CD4-positive, alpha-beta memory T cell (primary cell): ENCODE results near the gene HABP2. TPM values are rescaled to one million over a fixed set of nuclear protein-coding genes. Genes with fewer than 3 reads are reported as not detected.

Experiments
- CTCF ChIA-PET: fragments of 350-600 bp; sonication (Branson Sonifier 250); formaldehyde crosslinking; loops from one replicate; lab custom pipeline; 2021; ENCODE audit warnings: inconsistent platforms; ENCODE audit not compliant: partially characterized antibody; lab: Charles Lee
- POLR2A ChIA-PET: fragments of 350-600 bp; sonication (Branson Sonifier 250); formaldehyde crosslinking; loops from one replicate; lab custom pipeline; 2021; ENCODE audit not compliant: partially characterized antibody; lab: Charles Lee
- DNase-seq, 5 donors: peaks; one replicate each; pipeline versions ENCODE4 v3.0.0 to v3.0.0-alpha.2; 2020 to 2022; ENCODE audit warnings: mixed read lengths in 1 of 5
- H3K27ac ChIP-seq: one replicate; pipeline ENCODE4 v1.7.0; 2013; ENCODE audit warnings: low read depth, low read length
- H3K27me3 ChIP-seq: 2 replicates; pipeline ENCODE4 v1.7.0; 2013; ENCODE audit warnings: mild to moderate bottlenecking, low read length, moderate library complexity; ENCODE audit not compliant: insufficient read depth
- H3K36me3 ChIP-seq: 2 replicates; pipeline ENCODE4 v1.7.0; 2013; ENCODE audit warnings: mild to moderate bottlenecking, low read length, moderate library complexity; ENCODE audit not compliant: insufficient read depth
- H3K4me1 ChIP-seq: 2 replicates; pipeline ENCODE4 v1.7.0; 2013; ENCODE audit warnings: mild to moderate bottlenecking, low read length, moderate library complexity; ENCODE audit not compliant: insufficient read depth
- H3K4me3 ChIP-seq, 2 donors: one replicate each; pipeline ENCODE4 v1.7.0; 2013; ENCODE audit warnings: low read length in 2 of 2, mild to moderate bottlenecking in 1 of 2
- H3K9me3 ChIP-seq, 2 donors: one replicate each; pipeline ENCODE4 v1.7.0; 2013; ENCODE audit warnings: low read length in 2 of 2, control low read depth in 1 of 2; ENCODE audit not compliant: control insufficient read depth in 1 of 2
- H3K27ac Mint-ChIP-seq, 7 donors: one replicate each; pipeline ENCODE4 v1.8.0; 2020 to 2021; ENCODE audit warnings: mixed read lengths in 7 of 7, mild to moderate bottlenecking in 6 of 7, inconsistent platforms in 3 of 7, moderate library complexity in 3 of 7
- H3K27me3 Mint-ChIP-seq, 2 donors: one replicate each; pipeline ENCODE4 v1.8.0; 2020 to 2021; ENCODE audit warnings: mixed read lengths in 2 of 2
- H3K36me3 Mint-ChIP-seq, 2 donors: one replicate each; pipeline ENCODE4 v1.8.0; 2020 to 2021; ENCODE audit warnings: mixed read lengths in 2 of 2, inconsistent platforms in 1 of 2, mild to moderate bottlenecking in 1 of 2
- H3K4me1 Mint-ChIP-seq, 4 donors: one replicate each; pipeline ENCODE4 v1.8.0; 2020 to 2021; ENCODE audit warnings: mixed read lengths in 4 of 4, mild to moderate bottlenecking in 1 of 4
- H3K4me3 Mint-ChIP-seq, 8 donors: one replicate each; pipeline ENCODE4 v1.8.0; 2020 to 2021; ENCODE audit warnings: mixed read lengths in 8 of 8, mild to moderate bottlenecking in 7 of 8, moderate library complexity in 6 of 8, inconsistent platforms in 3 of 8
- H3K9me3 Mint-ChIP-seq, 8 donors: one replicate each; pipeline ENCODE4 v1.8.0; 2020 to 2021; ENCODE audit warnings: mixed read lengths in 8 of 8, mild to moderate bottlenecking in 5 of 8, inconsistent platforms in 3 of 8, moderate library complexity in 1 of 8
- intact Hi-C: fragments of 100-400 bp; cut with micrococcal nuclease; formaldehyde crosslinking; loops from one replicate; pipeline ENCODE4 v1.15.1; 2023
- polyA plus RNA-seq, 2 donors: library from polyadenylated mRNA; unstranded; fragments of 300-500 nt; fragmentation: Illumina TruSeq; gene quantifications; one replicate each; pipeline ENCODE4 v1.2.3, GENCODE V29; 2021
- total RNA-seq, 2 experiments: library from RNA; stranded (reverse); gene quantifications; one replicate each; pipeline ENCODE4 v1.2.3, GENCODE V29; 2021

Gene HABP2
- total and polyA plus RNA-seq, 4 experiments from 2014 or later = not detected

DNA sequence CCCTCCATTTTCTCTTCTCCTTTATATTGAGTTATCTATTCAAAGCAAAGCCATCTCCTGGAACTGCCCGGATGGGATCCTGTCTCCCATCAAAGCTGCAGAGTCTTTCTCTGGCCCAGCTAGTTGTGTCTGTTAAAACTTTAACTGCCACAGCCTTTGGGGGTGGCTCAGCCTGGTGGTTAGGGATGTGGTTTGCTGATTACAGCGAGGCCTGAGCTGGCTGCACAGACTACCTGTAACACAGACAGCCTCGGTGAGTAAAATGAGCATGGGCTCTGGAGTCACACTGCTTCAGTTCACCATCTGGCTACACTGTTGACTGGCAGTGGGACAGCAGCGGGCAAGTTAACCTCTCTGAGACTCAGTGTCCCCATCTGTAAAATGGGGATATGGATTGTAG is 18.4 kb upstream of the HABP2 start:
- Mint-ChIP-seq H3K4me3 (no peak overlapping the region), H3K36me3 (no peaks in the 10 kb centered on the region), H3K27me3 (peaks cover 4 to 6% of the 10 kb centered on the region in 2 donors), H3K27ac (no peak overlapping the region), H3K9me3 (peaks cover 0 to 12% (median 0%) of the 10 kb centered on the region in 8 donors), H3K4me1 (no peaks in the 10 kb centered on the region)
- DNase-seq = no peak
- no peaks in the 10 kb centered on the region for H3K36me3 ChIP-seq
- no peaks in the 10 kb centered on the region for H3K4me1 ChIP-seq
- H3K27ac ChIP-seq = no peak overlapping the region
- ChIA-PET CTCF (interaction anchor here (1.0 kb wide), 1 partner anchor 8 kb away, joined by 4 read pairs; no protein-coding TSS in a partner anchor), POLR2A (no interaction called here)
- H3K4me3 ChIP-seq = no peak overlapping the region
- intact Hi-C loops = no loop called here
- H3K9me3 ChIP-seq = no peaks in the 10 kb centered on the region
- H3K27me3 ChIP-seq = no peaks in the 10 kb centered on the region

DNA sequence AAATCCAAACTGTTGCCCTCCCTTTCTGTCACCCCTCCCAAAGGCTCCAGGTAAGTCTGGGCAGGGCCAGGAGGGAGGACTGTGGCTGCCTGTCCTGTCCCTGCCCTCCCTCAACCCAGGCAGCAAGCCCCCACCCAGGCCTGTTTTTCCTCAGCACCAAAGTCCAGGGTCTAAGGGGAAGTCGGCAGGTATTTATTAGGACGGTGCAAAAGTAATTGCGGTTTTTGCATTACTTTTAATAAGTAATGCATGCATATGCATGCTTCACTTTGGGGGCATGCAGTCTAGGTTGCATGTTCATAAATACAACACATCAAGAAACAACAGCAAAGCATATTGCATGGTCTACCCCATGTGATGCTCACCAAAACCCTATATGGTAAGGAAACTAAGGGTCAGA is 15.2 kb upstream of the HABP2 start:
- ChIA-PET CTCF (no interaction called here), POLR2A (no interaction called here)
- no peak overlapping the region for H3K27ac ChIP-seq
- H3K27me3 Mint-ChIP-seq = peaks cover 1 to 12% of the 10 kb centered on the region in 2 donors
- H3K4me3 ChIP-seq = no peak overlapping the region
- no peaks in the 10 kb centered on the region for H3K36me3 Mint-ChIP-seq
- no peak for DNase-seq
- H3K9me3 ChIP-seq = no peaks in the 10 kb centered on the region
- peaks cover 0 to 12% (median 0%) of the 10 kb centered on the region in 8 donors for H3K9me3 Mint-ChIP-seq
- no peaks in the 10 kb centered on the region for H3K4me1 ChIP-seq
- H3K36me3 ChIP-seq = no peaks in the 10 kb centered on the region
- no peak overlapping the region for H3K27ac Mint-ChIP-seq
- no peak overlapping the region for H3K4me3 Mint-ChIP-seq
- intact Hi-C loops = no loop called here
- H3K4me1 Mint-ChIP-seq = no peaks in the 10 kb centered on the region
- no peaks in the 10 kb centered on the region for H3K27me3 ChIP-seq

- Mint-ChIP-seq H3K36me3 (no peaks in the 10 kb centered on the region), H3K9me3 (peaks cover 0 to 8% (median 0%) of the 10 kb centered on the region in 8 donors), H3K4me3 (no peak overlapping the region), H3K27ac (no peak overlapping the region), H3K27me3 (peaks cover 1 to 9% of the 10 kb centered on the region in 2 donors), H3K4me1 (no peaks in the 10 kb centered on the region)
- ChIA-PET POLR2A (no interaction called here), CTCF (no interaction called here)
- H3K4me1 ChIP-seq = no peaks in the 10 kb centered on the region
- intact Hi-C loops = no loop called here
- no peak overlapping the region for H3K27ac ChIP-seq
- no peaks in the 10 kb centered on the region for H3K36me3 ChIP-seq
- H3K4me3 ChIP-seq = no peak overlapping the region
- H3K9me3 ChIP-seq = no peaks in the 10 kb centered on the region
- no peak for DNase-seq
- no peaks in the 10 kb centered on the region for H3K27me3 ChIP-seq
Measured at GRCh38 chr10:113538151-113538550, 14.7 kb upstream of the HABP2 start.

DNA sequence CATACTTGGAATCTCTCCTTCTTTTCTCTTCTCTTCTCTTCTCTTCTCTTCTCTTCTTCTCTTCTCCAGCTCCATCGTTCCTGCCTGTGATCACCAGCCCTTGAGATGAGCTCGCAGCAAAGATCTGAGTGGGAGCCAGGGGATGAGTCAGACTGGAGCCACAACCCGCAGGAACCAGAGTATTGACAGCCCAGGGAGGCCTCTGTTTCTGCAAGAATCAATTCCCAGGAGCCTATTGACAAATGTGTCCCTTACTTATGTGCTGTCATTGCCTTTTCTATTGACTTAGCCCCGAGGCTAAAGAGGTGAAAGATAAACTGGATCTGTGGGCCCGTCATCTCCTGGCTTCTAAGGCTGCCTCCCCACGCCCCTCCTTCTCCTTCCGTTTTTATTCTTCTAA is 13.1 kb upstream of the HABP2 start:
- ChIA-PET CTCF (interaction anchor here (0.6 to 1.3 kb wide), 2 partner anchors 23 to 26 kb away, joined by 4 read pairs; no protein-coding TSS in a partner anchor), POLR2A (no interaction called here)
- intact Hi-C loops = no loop called here
- Histone ChIP-seq H3K4me1 (no peaks in the 10 kb centered on the region), H3K9me3 (no peaks in the 10 kb centered on the region), H3K27ac (no peak overlapping the region), H3K27me3 (no peaks in the 10 kb centered on the region), H3K4me3 (no peak overlapping the region), H3K36me3 (no peaks in the 10 kb centered on the region)
- Mint-ChIP-seq H3K36me3 (no peaks in the 10 kb centered on the region), H3K4me3 (no peak overlapping the region), H3K27ac (no peak overlapping the region), H3K27me3 (peaks cover 1 to 10% of the 10 kb centered on the region in 2 donors), H3K9me3 (peaks cover 0 to 7% (median 0%) of the 10 kb centered on the region in 8 donors), H3K4me1 (no peaks in the 10 kb centered on the region)
- no peak for DNase-seq

DNA sequence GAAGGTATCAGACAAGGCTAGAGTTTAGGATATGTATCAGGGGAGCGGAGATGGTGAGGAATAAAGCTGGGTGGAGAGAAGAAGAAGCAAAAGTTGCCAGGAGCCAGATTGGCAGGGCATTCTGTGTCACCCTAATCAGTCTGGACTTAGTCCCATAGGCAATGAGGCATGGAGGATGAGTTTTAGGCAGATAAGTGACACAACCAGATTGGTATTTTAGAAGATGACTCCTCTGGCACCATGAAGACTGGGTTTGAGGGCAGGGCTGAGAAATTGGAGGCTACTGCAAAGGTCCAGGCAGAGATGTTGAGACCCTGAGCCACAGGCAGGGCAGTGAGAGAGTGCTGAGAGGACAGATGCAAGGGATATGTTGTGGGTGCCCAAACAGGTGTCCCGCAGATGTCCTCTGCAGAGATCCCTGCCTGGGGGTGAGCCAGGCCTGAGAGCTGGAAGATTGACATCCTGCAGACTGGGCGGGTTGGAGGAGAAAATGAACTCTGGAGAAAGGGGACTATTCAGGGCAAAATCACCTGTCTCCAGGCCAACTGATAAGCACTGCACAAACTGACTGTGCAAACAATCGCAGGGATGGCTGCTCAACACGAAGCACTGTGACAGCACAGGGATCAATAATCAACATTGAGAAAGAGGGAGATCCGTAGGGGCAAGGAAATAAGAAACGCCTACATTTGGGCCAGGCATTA is 11.9 kb upstream of the HABP2 start:
- intact Hi-C loops = no loop called here
- Histone ChIP-seq H3K9me3 (no peaks in the 10 kb centered on the region), H3K27ac (no peak overlapping the region), H3K4me3 (no peak overlapping the region), H3K36me3 (no peaks in the 10 kb centered on the region), H3K27me3 (no peaks in the 10 kb centered on the region), H3K4me1 (no peaks in the 10 kb centered on the region)
- no peaks in the 10 kb centered on the region for H3K36me3 Mint-ChIP-seq
- peaks cover 0 to 8% of the 10 kb centered on the region in 2 donors for H3K27me3 Mint-ChIP-seq
- ChIA-PET CTCF (interaction anchor here (1.3 kb wide), 1 partner anchor 22 kb away, joined by 4 read pairs; no protein-coding TSS in a partner anchor), POLR2A (no interaction called here)
- no peaks in the 10 kb centered on the region for H3K4me1 Mint-ChIP-seq
- DNase-seq = no peak
- no peaks in the 10 kb centered on the region for H3K9me3 Mint-ChIP-seq
- no peak overlapping the region for H3K4me3 Mint-ChIP-seq
- peak overlapping the region in 1 of 7 donors; percentile 61 for H3K27ac Mint-ChIP-seq

DNA sequence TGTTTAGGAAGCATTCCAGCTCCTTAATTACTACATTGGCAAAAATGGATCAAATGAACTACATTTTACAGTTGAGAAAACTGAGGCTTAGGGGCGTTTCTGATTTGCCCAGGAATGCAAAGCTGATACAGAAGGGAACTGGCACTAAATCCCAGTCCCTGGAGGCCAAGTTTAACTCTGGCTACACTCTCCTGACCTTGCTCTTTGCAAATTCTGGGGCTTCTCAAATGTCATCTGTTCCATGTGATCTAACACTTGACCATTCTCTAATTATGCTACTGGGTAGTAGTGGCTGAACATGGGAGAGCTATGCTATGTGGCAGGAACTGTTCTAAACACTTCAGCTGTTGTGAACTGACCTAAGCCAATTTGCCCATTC is 11.3 kb upstream of the HABP2 start:
- peaks cover 0 to 8% of the 10 kb centered on the region in 2 donors for H3K27me3 Mint-ChIP-seq
- H3K27me3 ChIP-seq = no peaks in the 10 kb centered on the region
- H3K4me3 Mint-ChIP-seq = no peak overlapping the region
- intact Hi-C loops = no loop called here
- no peak for DNase-seq
- no peak overlapping the region for H3K27ac Mint-ChIP-seq
- H3K9me3 Mint-ChIP-seq = no peaks in the 10 kb centered on the region
- ChIA-PET CTCF (no interaction called here), POLR2A (no interaction called here)
- H3K9me3 ChIP-seq = no peaks in the 10 kb centered on the region
- no peak overlapping the region for H3K4me3 ChIP-seq
- no peaks in the 10 kb centered on the region for H3K4me1 Mint-ChIP-seq
- H3K36me3 ChIP-seq = no peaks in the 10 kb centered on the region
- no peaks in the 10 kb centered on the region for H3K4me1 ChIP-seq
- no peaks in the 10 kb centered on the region for H3K36me3 Mint-ChIP-seq
- H3K27ac ChIP-seq = no peak overlapping the region

- Mint-ChIP-seq H3K27ac (no peak overlapping the region), H3K4me3 (no peak overlapping the region), H3K36me3 (no peaks in the 10 kb centered on the region), H3K27me3 (peaks cover 0 to 9% of the 10 kb centered on the region in 2 donors), H3K9me3 (no peaks in the 10 kb centered on the region), H3K4me1 (no peaks in the 10 kb centered on the region)
- Histone ChIP-seq H3K27me3 (no peaks in the 10 kb centered on the region), H3K27ac (no peak overlapping the region), H3K36me3 (no peaks in the 10 kb centered on the region), H3K4me1 (no peaks in the 10 kb centered on the region), H3K4me3 (no peak overlapping the region), H3K9me3 (no peaks in the 10 kb centered on the region)
- CTCF ChIA-PET = no interaction called here
- DNase-seq = no peak
- intact Hi-C loops = no loop called here
- POLR2A ChIA-PET = no interaction called here
Measured at GRCh38 chr10:113543107-113543955, 9.5 kb upstream of the HABP2 start.
